ENCODE data around the gene PCDHGA3. TPM values are rescaled to one million over a fixed set of nuclear protein-coding genes. Genes with fewer than 3 reads are reported as not detected.
"Not testable (repeated sequence)": the region's sequence is repeated elsewhere in the genome, so short reads cannot be mapped to it uniquely, and the experiment has no call there.

PCDHGA3 gene
- total RNA-seq, 1 experiment from 2014 or later, result not detected

- in situ Hi-C loops (cut with HindIII; ENCODE audit: low pct_unique_long_range_greater_than_20kb, low sequenced_read_pairs); DNase-seq (ENCODE audit: low read depth, low spot score): not testable (repeated sequence)
Measured at GRCh38 chr5:141394401-141395187, 51.0 kb downstream of the PCDHGA3 start.

Other genes with a start within 250 kb of the PCDHGA3 start
- gene PCDHB2, start 249.2 kb upstream of the PCDHGA3 start, total RNA-seq (2014; rRNA removed; shearing (Covaris generic)), result 0.95 and 1.8 TPM in 2 replicates
- gene PCDHB3, start 243.4 kb upstream of the PCDHGA3 start, total RNA-seq (2014; rRNA removed; shearing (Covaris generic)), result 0.13 and 0.21 TPM in 2 replicates
- 0.40 and 0.43 TPM in 2 replicates for gene PCDHB4, start 222.0 kb upstream of the PCDHGA3 start, total RNA-seq (2014; rRNA removed; shearing (Covaris generic))
- 2.0 and 3.1 TPM in 2 replicates for gene PCDHB5, start 208.6 kb upstream of the PCDHGA3 start, total RNA-seq (2014; rRNA removed; shearing (Covaris generic))
- gene PCDHB6, start 193.8 kb upstream of the PCDHGA3 start, total RNA-seq (2014; rRNA removed; shearing (Covaris generic)), result 0.21 and 0.43 TPM in 2 replicates
- gene PCDHB7, start 171.2 kb upstream of the PCDHGA3 start, total RNA-seq (2014; rRNA removed; shearing (Covaris generic)), result 0.24 and 0.29 TPM in 2 replicates
- 0.43 and 0.74 TPM in 2 replicates for gene PCDHB8, start 166.0 kb upstream of the PCDHGA3 start, total RNA-seq (2014; rRNA removed; shearing (Covaris generic))
- 0.55 and 0.75 TPM in 2 replicates for gene PCDHB16, start 161.4 kb upstream of the PCDHGA3 start, total RNA-seq (2014; rRNA removed; shearing (Covaris generic))
- gene PCDHB9, start 156.7 kb upstream of the PCDHGA3 start, total RNA-seq (2014; rRNA removed; shearing (Covaris generic)), result 0.05 and 0.90 TPM in 2 replicates
- 0.37 and 0.40 TPM in 2 replicates for gene PCDHB10, start 151.5 kb upstream of the PCDHGA3 start, total RNA-seq (2014; rRNA removed; shearing (Covaris generic))
- gene PCDHB11, start 144.2 kb upstream of the PCDHGA3 start, total RNA-seq (2014; rRNA removed; shearing (Covaris generic)), result 0.55 and 0.75 TPM in 2 replicates
- 0.24 and 0.42 TPM in 2 replicates for gene PCDHB12, start 135.1 kb upstream of the PCDHGA3 start, total RNA-seq (2014; rRNA removed; shearing (Covaris generic))
- gene PCDHB13, start 129.9 kb upstream of the PCDHGA3 start, total RNA-seq (2014; rRNA removed; shearing (Covaris generic)), result 0.66 and 0.77 TPM in 2 replicates
- 0.24 and 0.40 TPM in 2 replicates for gene PCDHB14, start 120.5 kb upstream of the PCDHGA3 start, total RNA-seq (2014; rRNA removed; shearing (Covaris generic))
- gene PCDHB15, start 98.4 kb upstream of the PCDHGA3 start, total RNA-seq (2014; rRNA removed; shearing (Covaris generic)), result 1.1 and 1.6 TPM in 2 replicates
- gene SLC25A2, start 39.8 kb upstream of the PCDHGA3 start, total RNA-seq (2014; rRNA removed; shearing (Covaris generic)), result 0.11 TPM in 1 of 2 replicates, not detected in the other
- gene TAF7, start 23.0 kb upstream of the PCDHGA3 start, total RNA-seq (2014; rRNA removed; shearing (Covaris generic)), result 60.5 and 60.9 TPM in 2 replicates
- 0.63 and 0.67 TPM in 2 replicates for gene PCDHGA1, start 13.3 kb upstream of the PCDHGA3 start, total RNA-seq (2014; rRNA removed; shearing (Covaris generic))
- 1.7 and 2.0 TPM in 2 replicates for gene PCDHGA2, start 5.1 kb upstream of the PCDHGA3 start, total RNA-seq (2014; rRNA removed; shearing (Covaris generic))
- 1.2 and 1.6 TPM in 2 replicates for gene PCDHGB1, start 6.3 kb downstream of the PCDHGA3 start, total RNA-seq (2014; rRNA removed; shearing (Covaris generic))
- gene PCDHGA4, start 11.2 kb downstream of the PCDHGA3 start, total RNA-seq (2014; rRNA removed; shearing (Covaris generic)), result 1.4 and 1.6 TPM in 2 replicates
- 1.5 and 1.7 TPM in 2 replicates for gene PCDHGB2, start 16.2 kb downstream of the PCDHGA3 start, total RNA-seq (2014; rRNA removed; shearing (Covaris generic))
- gene PCDHGA5, start 20.3 kb downstream of the PCDHGA3 start, total RNA-seq (2014; rRNA removed; shearing (Covaris generic)), result 0.56 and 0.66 TPM in 2 replicates
- gene PCDHGB3, start 26.4 kb downstream of the PCDHGA3 start, total RNA-seq (2014; rRNA removed; shearing (Covaris generic)), result 0.21 and 0.53 TPM in 2 replicates
- 1.8 and 2.4 TPM in 2 replicates for gene PCDHGA6, start 30.1 kb downstream of the PCDHGA3 start, total RNA-seq (2014; rRNA removed; shearing (Covaris generic))
- gene PCDHGA7, start 38.9 kb downstream of the PCDHGA3 start, total RNA-seq (2014; rRNA removed; shearing (Covaris generic)), result 0.71 and 1.6 TPM in 2 replicates
- 0.08 and 0.26 TPM in 2 replicates for gene PCDHGB4, start 43.9 kb downstream of the PCDHGA3 start, total RNA-seq (2014; rRNA removed; shearing (Covaris generic))
- gene PCDHGA8, start 48.8 kb downstream of the PCDHGA3 start, total RNA-seq (2014; rRNA removed; shearing (Covaris generic)), result 0.05 and 0.13 TPM in 2 replicates
- gene PCDHGB5, start 54.1 kb downstream of the PCDHGA3 start, total RNA-seq (2014; rRNA removed; shearing (Covaris generic)), result 0.29 and 0.50 TPM in 2 replicates
- 0.03 and 0.45 TPM in 2 replicates for gene PCDHGA9, start 58.9 kb downstream of the PCDHGA3 start, total RNA-seq (2014; rRNA removed; shearing (Covaris generic))
- gene PCDHGB6, start 64.2 kb downstream of the PCDHGA3 start, total RNA-seq (2014; rRNA removed; shearing (Covaris generic)), result 0.21 and 0.40 TPM in 2 replicates
- 0.18 and 0.21 TPM in 2 replicates for gene PCDHGA10, start 69.2 kb downstream of the PCDHGA3 start, total RNA-seq (2014; rRNA removed; shearing (Covaris generic))
- gene PCDHGB7, start 73.8 kb downstream of the PCDHGA3 start, total RNA-seq (2014; rRNA removed; shearing (Covaris generic)), result 7.4 and 8.6 TPM in 2 replicates
- 0.21 and 0.58 TPM in 2 replicates for gene PCDHGA11, start 77.2 kb downstream of the PCDHGA3 start, total RNA-seq (2014; rRNA removed; shearing (Covaris generic))
- gene PCDHGA12, start 86.7 kb downstream of the PCDHGA3 start, total RNA-seq (2014; rRNA removed; shearing (Covaris generic)), result 10.0 and 13.8 TPM in 2 replicates
- gene PCDHGC3, start 132.1 kb downstream of the PCDHGA3 start, total RNA-seq (2014; rRNA removed; shearing (Covaris generic)), result 9.8 and 12.5 TPM in 2 replicates
- 0.11 TPM in 1 of 2 replicates, not detected in the other for gene PCDHGC4, start 141.2 kb downstream of the PCDHGA3 start, total RNA-seq (2014; rRNA removed; shearing (Covaris generic))
- gene PCDHGC5, start 145.3 kb downstream of the PCDHGA3 start, total RNA-seq (2014; rRNA removed; shearing (Covaris generic)), result 0.05 and 0.19 TPM in 2 replicates